Upper lobe of left lung (tissue), 6 donors: ENCODE data around the gene ME3. TPM values are rescaled to one million over a fixed set of nuclear protein-coding genes. Genes with fewer than 3 reads are reported as not detected.

Experiments
- ATAC-seq, 2 donors: fragments of 200-7000 bp; cut with Tn5 transposase; one replicate each; pipeline ENCODE4 v1.9.1; 2022; ENCODE audit warnings: mild to moderate bottlenecking in 2 of 2, moderate library complexity in 2 of 2; ENCODE audit not compliant: low FRiP score in 2 of 2
- DNase-seq, 2 donors: peaks; one replicate each; pipeline ENCODE4 v3.0.0-alpha.2; 2019 to 2020
- H3K27ac ChIP-seq, 4 donors: fragments of 200-600 bp; sonication (generic); one replicate each; pipeline ENCODE4 v1.5.1; 2016 to 2019
- H3K27me3 ChIP-seq, 4 donors: fragments of 200-600 bp; sonication (generic); one replicate each; pipeline ENCODE4 v1.5.1; 2017 to 2019
- H3K36me3 ChIP-seq, 4 donors: fragments of 200-600 bp; sonication (generic); one replicate each; pipeline ENCODE4 v1.5.1; 2016 to 2019
- H3K4me1 ChIP-seq, 4 donors: fragments of 200-600 bp; sonication (generic); one replicate each; pipeline ENCODE4 v1.5.1; 2018 to 2019
- H3K4me3 ChIP-seq, 4 donors: fragments of 200-600 bp; sonication (generic); one replicate each; pipeline ENCODE4 v1.5.1; 2017 to 2019; ENCODE audit warnings: mild to moderate bottlenecking in 2 of 4, moderate library complexity in 1 of 4
- H3K9me3 ChIP-seq, 4 donors: fragments of 200-600 bp; sonication (generic); one replicate each; pipeline ENCODE4 v1.5.1; 2018 to 2019
- EP300 ChIP-seq, 4 donors: sonication (generic); formaldehyde crosslinking; IDR thresholded peaks; one replicate each; pipeline ENCODE4 v1.5.1; 2017; ENCODE audit warnings: antibody characterized with exemption in 4 of 4, control low read depth in 2 of 4
- POLR2A ChIP-seq, 4 donors: fragments of 450-650 bp; IDR thresholded peaks; one replicate each; pipeline ENCODE4 v1.5.1; 2016 to 2017; ENCODE audit warnings: antibody characterized with exemption in 4 of 4, mild to moderate bottlenecking in 2 of 4
- POLR2AphosphoS5 ChIP-seq, 2 donors: sonication (generic); formaldehyde crosslinking; IDR thresholded peaks; one replicate each; pipeline ENCODE4 v1.5.1; 2017; ENCODE audit warnings: antibody characterized with exemption in 2 of 2
- WGBS, 2 donors: methylation state at CpG; one replicate each; pipeline ENCODE4 v1.1.5; 2017 to 2018; 5-methylcytosine and 5-hydroxymethylcytosine counted together
- total RNA-seq, 6 donors: library from RNA; depleted of rRNA in 4 of 6; stranded (reverse); fragments of >200 nt in 4 of 6; gene quantifications; one replicate each; pipeline versions ENCODE4 v1.1.0 to v1.2.1, GENCODE V29; 2016 to 2021
- TF ChIP-seq, protein P1 (sequence below), 6 experiments: fragments of 450-650 bp in 4 of 6; fragments of 200-600 bp in 2 of 6; sonication (generic) in 2 of 6; IDR thresholded peaks; one replicate each; pipeline ENCODE4 v1.5.1; 2016 to 2019; ENCODE audit warnings: antibody characterized with exemption in 6 of 6
- donor health status: DM: no; HTN: no; CAD: no; lungs with moderate emphysema.
- donor health status: DM: no; HTN: yes; CAD: no; lungs with severe emphysema.

The ME3 gene
- total RNA-seq, 6 donors from 2014 or later: 19.5 to 56.6 (median 34.7) TPM

- no peak overlapping the region for H3K27ac ChIP-seq
- 80 to 82% methylated on average over 7 of the region's 7 CpGs for WGBS, 2 donors
- no peak for ATAC-seq
These were observed 3.0 kb downstream of the ME3 start for GRCh38 chr11:86669424-86669823.

DNA sequence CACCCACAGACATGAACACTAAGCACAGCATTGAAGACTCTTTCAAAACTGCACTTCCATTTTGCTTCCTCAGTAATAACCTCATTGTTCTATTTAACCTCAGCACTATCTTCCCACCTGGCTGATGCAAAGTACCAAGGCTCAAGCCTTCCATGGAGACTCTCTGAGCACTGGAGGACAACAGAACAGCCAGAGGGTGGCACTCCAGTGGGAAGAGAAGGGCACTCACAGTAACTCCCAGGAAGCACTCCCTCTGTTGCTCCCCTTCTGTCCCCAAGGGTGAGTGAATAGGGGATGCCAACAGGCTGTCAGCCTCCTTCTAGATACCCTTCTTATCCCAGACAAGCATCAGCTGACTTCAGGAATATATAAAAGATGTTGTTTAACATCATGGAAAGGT lies 3.5 kb downstream of the ME3 start:
- no peak for ATAC-seq
- H3K27ac ChIP-seq: no peak overlapping the region
- no peak for TF ChIP-seq POLR2A (IDR thresholded peaks at IDR 0.05)
- no peak for TF ChIP-seq POLR2AphosphoS5 (IDR thresholded peaks at IDR 0.05)
- TF ChIP-seq, protein P1, sequence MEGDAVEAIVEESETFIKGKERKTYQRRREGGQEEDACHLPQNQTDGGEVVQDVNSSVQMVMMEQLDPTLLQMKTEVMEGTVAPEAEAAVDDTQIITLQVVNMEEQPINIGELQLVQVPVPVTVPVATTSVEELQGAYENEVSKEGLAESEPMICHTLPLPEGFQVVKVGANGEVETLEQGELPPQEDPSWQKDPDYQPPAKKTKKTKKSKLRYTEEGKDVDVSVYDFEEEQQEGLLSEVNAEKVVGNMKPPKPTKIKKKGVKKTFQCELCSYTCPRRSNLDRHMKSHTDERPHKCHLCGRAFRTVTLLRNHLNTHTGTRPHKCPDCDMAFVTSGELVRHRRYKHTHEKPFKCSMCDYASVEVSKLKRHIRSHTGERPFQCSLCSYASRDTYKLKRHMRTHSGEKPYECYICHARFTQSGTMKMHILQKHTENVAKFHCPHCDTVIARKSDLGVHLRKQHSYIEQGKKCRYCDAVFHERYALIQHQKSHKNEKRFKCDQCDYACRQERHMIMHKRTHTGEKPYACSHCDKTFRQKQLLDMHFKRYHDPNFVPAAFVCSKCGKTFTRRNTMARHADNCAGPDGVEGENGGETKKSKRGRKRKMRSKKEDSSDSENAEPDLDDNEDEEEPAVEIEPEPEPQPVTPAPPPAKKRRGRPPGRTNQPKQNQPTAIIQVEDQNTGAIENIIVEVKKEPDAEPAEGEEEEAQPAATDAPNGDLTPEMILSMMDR (IDR thresholded peaks at IDR 0.05): no peak
- TF ChIP-seq EP300 (IDR thresholded peaks at IDR 0.05): no peak

More at GRCh38 chr11:86669424-86669823, 3.0 kb downstream of the ME3 start:
- Histone ChIP-seq H3K27me3 (no peaks in the 10 kb centered on the region), H3K36me3 (no peaks in the 10 kb centered on the region), H3K4me3 (no peak overlapping the region), H3K9me3 (no peaks in the 10 kb centered on the region), H3K4me1 (peaks cover 0 to 22% (median 16%) of the 10 kb centered on the region in 4 donors)
- no peak for DNase-seq
- TF ChIP-seq POLR2A (IDR thresholded peaks at IDR 0.05): no peak
- TF ChIP-seq EP300 (IDR thresholded peaks at IDR 0.05): no peak
- TF ChIP-seq, protein P1 (IDR thresholded peaks at IDR 0.05): no peak
- no peak for TF ChIP-seq POLR2AphosphoS5 (IDR thresholded peaks at IDR 0.05)

GRCh38 chr11:86666193-86666592 lies 6.2 kb downstream of the ME3 start:
- H3K9me3 ChIP-seq: no peaks in the 10 kb centered on the region
- ATAC-seq: no peak
- no peak for DNase-seq
- no peak overlapping the region for H3K27ac ChIP-seq
- H3K4me1 ChIP-seq: peaks cover 0 to 6% (median 5%) of the 10 kb centered on the region in 4 donors
- no peaks in the 10 kb centered on the region for H3K27me3 ChIP-seq
- H3K36me3 ChIP-seq: no peaks in the 10 kb centered on the region
- WGBS, 2 donors: 81 to 86% methylated on average over 1 of the region's 1 CpG
- TF ChIP-seq, protein P1 (IDR thresholded peaks at IDR 0.05): no peak
- TF ChIP-seq POLR2AphosphoS5 (IDR thresholded peaks at IDR 0.05) (no peak), EP300 (IDR thresholded peaks at IDR 0.05) (no peak), POLR2A (IDR thresholded peaks at IDR 0.05) (no peak)
- H3K4me3 ChIP-seq: no peak overlapping the region

More for the DNA sequence above, 3.5 kb downstream of the ME3 start:
- H3K4me1 ChIP-seq: peaks cover 0 to 22% (median 16%) of the 10 kb centered on the region in 4 donors
- H3K4me3 ChIP-seq: no peak overlapping the region
- no peak for DNase-seq
- no peaks in the 10 kb centered on the region for H3K27me3 ChIP-seq
- no peaks in the 10 kb centered on the region for H3K36me3 ChIP-seq
- H3K9me3 ChIP-seq: no peaks in the 10 kb centered on the region

- Histone ChIP-seq H3K27me3 (no peaks in the 10 kb centered on the region), H3K9me3 (no peaks in the 10 kb centered on the region), H3K27ac (no peak overlapping the region), H3K36me3 (no peaks in the 10 kb centered on the region), H3K4me1 (no peaks in the 10 kb centered on the region), H3K4me3 (no peak overlapping the region)
- DNase-seq: no peak
- 85 to 95% methylated on average over 3 of the region's 3 CpGs for WGBS, 2 donors
- TF ChIP-seq, protein P1 (IDR thresholded peaks at IDR 0.05): no peak
- TF ChIP-seq EP300 (IDR thresholded peaks at IDR 0.05) (no peak), POLR2AphosphoS5 (IDR thresholded peaks at IDR 0.05) (no peak), POLR2A (IDR thresholded peaks at IDR 0.05) (no peak)
- no peak for ATAC-seq
These were observed 7.5 kb downstream of the ME3 start for GRCh38 chr11:86664930-86665329.

GRCh38 chr11:86663761-86664160 lies 8.7 kb downstream of the ME3 start:
- ATAC-seq: no peak
- H3K36me3 ChIP-seq: no peaks in the 10 kb centered on the region
- no peaks in the 10 kb centered on the region for H3K27me3 ChIP-seq
- no peak for TF ChIP-seq EP300 (IDR thresholded peaks at IDR 0.05)
- TF ChIP-seq POLR2A (IDR thresholded peaks at IDR 0.05): no peak
- TF ChIP-seq, protein P1 (IDR thresholded peaks at IDR 0.05): no peak
- TF ChIP-seq POLR2AphosphoS5 (IDR thresholded peaks at IDR 0.05): no peak
- DNase-seq: no peak
- H3K27ac ChIP-seq: no peak overlapping the region
- H3K4me1 ChIP-seq: no peaks in the 10 kb centered on the region
- no peaks in the 10 kb centered on the region for H3K9me3 ChIP-seq
- no peak overlapping the region for H3K4me3 ChIP-seq
- WGBS, 2 donors: 83 to 89% methylated on average over 4 of the region's 4 CpGs
